PC-3 (cell line): Measurements from ENCODE around the gene MARK3. TPM values are rescaled to one million over a fixed set of nuclear protein-coding genes. Genes with fewer than 3 reads are reported as not detected.

Experiments used
- ATAC-seq: fragments of 200-7000 bp; cut with Tn5 transposase; 2 replicates; pipeline ENCODE4 v1.9.1; 2020; ENCODE audit warnings: mild to moderate bottlenecking, moderate library complexity
- BruUV-seq: library from RNA; stranded (reverse); fragments of 400-500 nt; replicated peaks from 2 replicates; lab custom pipeline; 2021; lab: Mats Ljungman, UMichigan
- CTCF ChIA-PET: fragments of 300-600 bp; sonication (Branson Sonifier 250); formaldehyde crosslinking; loops from one replicate; lab custom pipeline; 2022; ENCODE audit warnings: antibody characterized with exemption; lab: Charles Lee
- POLR2A ChIA-PET: fragments of 300-600 bp; sonication (Branson Sonifier 250); formaldehyde crosslinking; loops from one replicate; lab custom pipeline; 2022; ENCODE audit warnings: antibody characterized with exemption; ENCODE audit not compliant: unreplicated experiment; lab: Charles Lee
- DNase-seq: peaks from one replicate; pipeline ENCODE4 v3.0.0-alpha.2; 2015
- H2AFZ ChIP-seq: fragments of 300-600 bp; sonication (generic); 2 replicates; pipeline ENCODE4 v1.6.0; 2016; ENCODE audit warnings: antibody characterized with exemption, low read length
- H3F3A ChIP-seq: fragments of 300-600 bp; sonication (generic); one replicate; pipeline ENCODE4 v1.6.0; 2017; ENCODE audit warnings: antibody characterized with exemption, low read length, control low read depth, mild to moderate bottlenecking; ENCODE audit not compliant: unreplicated experiment
- H3K27ac ChIP-seq: fragments of 300-600 bp; sonication (generic); 2 replicates; pipeline ENCODE4 v1.5.1; 2016; ENCODE audit warnings: mild to moderate bottlenecking, low read length
- H3K27me3 ChIP-seq: fragments of 300-600 bp; sonication (generic); 2 replicates; pipeline ENCODE4 v1.6.1; 2016; ENCODE audit warnings: low read length, mixed read lengths
- H3K36me3 ChIP-seq: fragments of 300-600 bp; sonication (generic); 2 replicates; pipeline ENCODE4 v1.6.1; 2016; ENCODE audit warnings: low read depth, mixed run types, low read length, mixed read lengths
- H3K4me1 ChIP-seq: fragments of 300-600 bp; sonication (generic); 2 replicates; pipeline ENCODE4 v1.5.1; 2016; ENCODE audit warnings: low read length; ENCODE audit not compliant: insufficient read depth
- H3K4me2 ChIP-seq: fragments of 300-600 bp; sonication (generic); 2 replicates; pipeline ENCODE4 v1.6.0; 2016; ENCODE audit warnings: low read length
- H3K4me3 ChIP-seq: fragments of 300-600 bp; sonication (generic); 2 replicates; pipeline ENCODE4 v1.5.1; 2016; ENCODE audit warnings: mild to moderate bottlenecking, low read length, mixed read lengths
- H3K79me2 ChIP-seq: fragments of 300-600 bp; sonication (generic); 2 replicates; pipeline ENCODE4 v1.6.1; 2017; ENCODE audit warnings: low read length, mixed read lengths
- H3K9ac ChIP-seq: fragments of 300-600 bp; sonication (generic); 2 replicates; pipeline ENCODE4 v1.6.0; 2016; ENCODE audit warnings: mild to moderate bottlenecking, low read length
- H3K9me2 ChIP-seq: fragments of 300-600 bp; sonication (generic); replicated peaks from 2 replicates; pipeline ENCODE4 v1.6.1; 2016; ENCODE audit warnings: mixed run types, low read length, mixed read lengths
- H3K9me3 ChIP-seq: fragments of 300-600 bp; sonication (generic); 2 replicates; pipeline ENCODE4 v1.6.1; 2016; ENCODE audit warnings: low read length, mixed read lengths
- H4K20me1 ChIP-seq: fragments of 300-600 bp; sonication (generic); 2 replicates; pipeline ENCODE4 v1.6.1; 2016; ENCODE audit warnings: low read length, mixed read lengths
- CTCF ChIP-seq: fragments of 300-600 bp; sonication (generic); conservative IDR thresholded peaks from 2 replicates; pipeline ENCODE4 v1.5.1; 2017; ENCODE audit warnings: antibody characterized with exemption, low read depth, mild to moderate bottlenecking, low read length
- EZH2 ChIP-seq: fragments of 300-600 bp; sonication (generic); IDR thresholded peaks from one replicate; pipeline ENCODE4 v1.6.1; 2017; ENCODE audit warnings: antibody characterized with exemption, mild to moderate bottlenecking, low read length; ENCODE audit not compliant: unreplicated experiment
- EZH2phosphoT487 ChIP-seq: fragments of 300-600 bp; sonication (generic); IDR thresholded peaks from 2 replicates; pipeline ENCODE4 v1.6.1; 2018; ENCODE audit warnings: mild to moderate bottlenecking, antibody characterized with exemption, low read length, borderline replicate concordance
- intact Hi-C: fragments of 100-400 bp; cut with micrococcal nuclease; formaldehyde crosslinking; loops from 2 replicates; pipeline ENCODE4 v1.9.0; 2023
- total RNA-seq: library from RNA; depleted of rRNA; stranded (reverse); fragments of >200 nt; gene quantifications from 2 replicates; pipeline ENCODE4 v1.2.3, GENCODE V29; 2014

The MARK3 gene
- total RNA-seq, 1 experiment from 2014 or later, result 69.9 TPM

GRCh38 chr14:103530831-103531230, 145.6 kb downstream of the MARK3 start:
- DNase-seq (no peak), ATAC-seq (no peak)
- intact Hi-C loops, result no loop called here
- H3K27me3 ChIP-seq, result no peaks in the 10 kb centered on the region
- H3K9me3 ChIP-seq, result no peaks in the 10 kb centered on the region
- H3K36me3 ChIP-seq, result peaks cover 4% of the 10 kb centered on the region; the same call in 1 of the 2 replicates
- peaks cover 22% of the 10 kb centered on the region for H3K4me1 ChIP-seq
- ChIA-PET POLR2A (no interaction called here), CTCF (no interaction called here)
- peaks cover 41% of the 10 kb centered on the region for H3K79me2 ChIP-seq
- peak overlapping the region; percentile 94; the same call in 1 of the 2 replicates for H3K4me3 ChIP-seq
- no TSS peak for BruUV-seq
- no peaks in the 10 kb centered on the region for H3F3A ChIP-seq
- H3K27ac ChIP-seq, result no peak overlapping the region
- H2AFZ ChIP-seq, result no peak overlapping the region
- H3K4me2 ChIP-seq, result peak overlapping the region; percentile 96
- TF ChIP-seq EZH2phosphoT487 (no peak), CTCF (no peak)
- no peaks in the 10 kb centered on the region for H3K9me2 ChIP-seq
- H4K20me1 ChIP-seq, result peaks cover 8% of the 10 kb centered on the region; the same call in 1 of the 2 replicates
- H3K9ac ChIP-seq, result no peak overlapping the region

GRCh38 chr14:103531421-103532215, 146.4 kb downstream of the MARK3 start:
- TF ChIP-seq EZH2phosphoT487, result no peak
- TF ChIP-seq EZH2, result no peak
- TF ChIP-seq CTCF, result no peak
- H3K4me3 ChIP-seq, result no peak overlapping the region
- H2AFZ ChIP-seq, result no peak overlapping the region
- CTCF ChIA-PET, result no interaction called here
- no peak overlapping the region for H3K27ac ChIP-seq
- H3K27me3 ChIP-seq, result no peaks in the 10 kb centered on the region
- H4K20me1 ChIP-seq, result peaks cover 8% of the 10 kb centered on the region; the same call in 1 of the 2 replicates
- no TSS peak for BruUV-seq
- POLR2A ChIA-PET, result interaction anchor here (0.6 kb wide), 1 partner anchor 12 kb away, joined by 3 read pairs; no protein-coding TSS in a partner anchor
- peaks cover 4% of the 10 kb centered on the region; the same call in 1 of the 2 replicates for H3K36me3 ChIP-seq
- H3K9ac ChIP-seq, result no peak overlapping the region
- peaks cover 22% of the 10 kb centered on the region for H3K4me1 ChIP-seq
- H3F3A ChIP-seq, result no peaks in the 10 kb centered on the region
- intact Hi-C loops, result no loop called here
- no peak for ATAC-seq
- no peaks in the 10 kb centered on the region for H3K9me3 ChIP-seq
- H3K9me2 ChIP-seq, result no peaks in the 10 kb centered on the region
- peaks cover 41% of the 10 kb centered on the region for H3K79me2 ChIP-seq
- no peak for DNase-seq
- H3K4me2 ChIP-seq, result 0 out of 2 replicates have a peak overlapping the region, but pooled peaks have one; percentile 96
